Retina (tissue), 1 donor: ENCODE data around the gene FAM149A.

Source experiments
- DNase-seq: peaks from one replicate; pipeline ENCODE4 v3.0.0-alpha.2; 2016

The FAM149A gene

GRCh38 chr4:186107947-186108346 lies 3.4 kb downstream of the FAM149A start:
- no peak for DNase-seq

DNA sequence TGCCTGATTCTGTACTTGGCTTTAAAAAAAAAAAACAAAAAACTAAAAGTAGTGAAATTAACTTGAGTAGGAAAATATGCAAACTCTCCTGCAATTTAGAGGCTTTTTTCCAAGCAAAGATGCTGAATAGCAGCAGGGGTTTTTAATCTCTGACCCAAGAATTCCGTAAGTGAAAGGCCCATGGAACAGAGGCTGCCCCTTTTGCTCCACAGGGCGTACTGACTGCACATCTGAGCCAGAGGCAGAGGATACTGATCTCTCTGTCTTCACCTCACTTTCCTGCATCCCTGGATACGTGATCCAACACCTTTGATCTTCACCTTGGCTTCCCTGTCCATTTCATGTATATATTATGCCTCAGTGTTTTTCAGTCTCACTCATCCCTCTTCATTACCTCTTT lies 3.9 kb downstream of the FAM149A start:
- no peak for DNase-seq

DNA sequence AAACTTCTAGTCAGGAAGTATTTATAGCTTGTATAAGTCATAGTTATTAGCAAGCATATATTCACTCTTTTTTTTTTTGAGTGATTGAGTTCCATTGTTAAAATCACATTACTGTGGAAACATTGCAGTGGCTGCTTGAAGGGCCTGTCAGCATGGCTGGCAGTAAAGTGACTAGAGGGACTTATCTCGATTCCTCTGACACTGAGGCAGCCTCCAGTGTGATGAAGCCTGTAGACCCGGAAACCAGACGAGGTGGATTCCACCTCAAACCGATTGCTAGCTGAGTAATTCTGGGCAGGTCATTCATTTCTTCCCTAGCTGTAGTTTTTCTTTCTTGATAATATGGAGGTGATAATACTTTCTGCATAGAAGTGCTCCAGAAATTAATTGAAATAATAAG lies 4.7 kb downstream of the FAM149A start:
- DNase-seq, result no peak

DNA sequence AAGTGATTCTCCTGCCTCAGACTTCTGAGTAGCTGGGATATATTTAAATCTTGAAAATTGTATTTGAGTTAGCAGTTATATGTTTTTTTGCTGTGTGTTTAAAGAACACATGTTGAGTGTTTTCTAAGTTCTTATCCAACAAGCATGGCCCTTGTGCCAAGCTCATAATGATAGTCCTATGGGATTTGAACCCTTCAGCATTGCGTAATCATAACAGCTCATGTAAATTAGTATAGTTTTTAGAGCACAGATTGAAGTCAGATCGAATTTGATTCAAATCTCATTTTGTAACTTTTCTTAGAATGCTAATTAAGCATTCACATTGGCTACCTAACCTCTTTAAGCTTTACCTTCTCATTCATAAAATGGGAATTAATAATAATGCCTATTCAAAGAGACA lies 12.2 kb downstream of the FAM149A start:
- no peak for DNase-seq

- DNase-seq, result no peak
These were observed 14.1 kb downstream of the FAM149A start for GRCh38 chr4:186118582-186118981.

DNA sequence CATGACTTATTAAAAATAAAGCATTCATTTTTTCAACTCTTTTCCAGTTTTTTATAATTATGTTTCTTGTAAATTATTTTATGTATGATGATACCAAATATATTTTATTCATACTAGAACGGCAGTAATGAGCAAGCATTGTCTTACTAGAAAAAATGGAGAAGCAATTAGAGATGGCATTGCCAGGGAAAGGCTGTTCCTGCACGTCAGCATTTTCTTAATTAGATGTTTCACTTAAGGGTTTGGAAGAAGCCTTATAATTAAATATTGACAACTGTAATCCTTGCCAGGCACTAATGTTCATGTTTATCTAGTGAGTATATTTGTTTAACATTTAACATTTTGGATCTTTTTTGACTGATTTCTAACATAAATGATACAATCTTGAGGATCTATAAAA lies 16.6 kb downstream of the FAM149A start:
- DNase-seq, result no peak

- no peak for DNase-seq
These were observed 24.3 kb downstream of the FAM149A start for GRCh38 chr4:186128842-186129241.

DNA sequence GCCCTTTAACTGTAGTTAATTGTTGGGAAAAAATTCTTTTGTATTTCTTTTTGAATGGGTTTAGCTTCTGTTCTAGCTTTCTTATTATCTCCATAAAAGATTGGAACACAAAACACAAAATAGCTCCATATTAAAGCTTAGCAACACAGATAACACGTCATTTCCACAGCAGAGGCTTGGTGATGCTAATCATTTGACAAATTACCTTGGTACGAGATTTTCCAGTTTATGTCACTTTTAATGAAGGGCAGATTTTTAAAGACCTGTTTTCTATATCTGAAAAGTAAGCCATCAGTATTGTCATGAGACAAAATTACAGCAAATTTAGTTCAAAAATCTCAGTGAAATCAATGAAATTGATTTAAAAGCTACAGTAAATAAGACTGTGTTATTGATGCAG lies 27.4 kb downstream of the FAM149A start:
- DNase-seq, result no peak

GRCh38 chr4:186132577-186133242 lies 28.2 kb downstream of the FAM149A start:
- no peak for DNase-seq

GRCh38 chr4:186134257-186134656 lies 29.8 kb downstream of the FAM149A start:
- DNase-seq, result no peak

GRCh38 chr4:186134861-186135260 lies 30.4 kb downstream of the FAM149A start:
- no peak for DNase-seq

GRCh38 chr4:186137196-186137794 lies 32.8 kb downstream of the FAM149A start:
- peak; percentile 43 for DNase-seq

DNA sequence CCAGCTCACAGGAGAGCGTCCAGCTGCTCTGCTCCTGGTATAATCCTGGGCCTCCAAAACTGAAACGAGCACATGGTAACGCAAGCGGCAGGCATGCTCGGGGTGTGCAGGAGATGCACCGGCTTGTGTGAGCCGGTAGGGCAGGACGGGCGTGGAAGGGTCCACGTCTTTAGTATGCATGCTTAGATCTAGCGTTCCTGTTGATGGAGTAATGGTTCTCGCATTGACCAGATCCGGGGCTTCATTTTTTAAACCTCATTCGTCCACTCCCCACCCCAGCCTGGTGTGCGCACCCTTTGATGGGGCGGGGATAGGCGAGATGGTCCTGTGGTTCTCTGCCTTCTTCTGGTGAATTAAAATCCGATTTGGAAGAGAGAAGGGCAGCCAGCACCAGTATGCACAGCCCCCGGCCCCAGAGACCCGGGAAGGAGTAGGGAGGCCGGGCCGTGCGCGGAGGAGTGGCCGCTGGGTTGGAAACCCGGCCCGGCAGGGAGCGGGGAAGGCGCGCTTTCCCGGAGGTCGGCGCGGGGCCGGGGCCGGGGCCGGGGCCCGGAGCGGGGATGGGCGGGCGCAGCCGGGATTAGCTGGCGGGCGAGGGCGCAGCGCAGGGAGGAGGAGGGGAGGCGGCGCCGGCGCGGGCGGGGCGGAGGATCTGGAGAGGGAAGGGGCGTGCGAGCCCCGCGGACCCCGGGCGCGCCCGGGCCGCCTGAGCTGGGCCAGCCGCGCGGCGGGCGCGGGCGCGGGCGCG lies 39.9 kb downstream of the FAM149A start:
- peak; percentile 86 for DNase-seq

GRCh38 chr4:186144946-186145569 lies 40.6 kb downstream of the FAM149A start:
- DNase-seq, result peak; percentile 90

DNA sequence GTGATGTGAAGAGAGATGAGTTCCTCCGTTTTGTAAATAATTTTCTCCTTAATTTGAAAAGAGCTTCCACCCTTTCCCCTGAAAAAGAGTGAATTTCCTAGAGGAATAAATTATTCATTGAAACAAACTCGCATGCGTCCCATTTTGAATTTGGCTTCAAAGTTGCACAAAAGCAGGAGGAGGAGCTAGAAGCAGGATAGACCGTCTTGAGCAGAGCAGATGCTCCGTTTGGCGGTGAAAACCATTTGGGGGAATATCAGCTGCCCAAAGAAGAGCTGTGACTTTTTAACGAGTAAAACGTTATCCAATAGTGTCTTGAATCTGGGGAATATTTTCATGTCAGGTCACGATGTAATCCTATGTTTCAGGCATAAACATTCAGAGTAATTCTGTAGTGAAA lies 42.0 kb downstream of the FAM149A start:
- no peak for DNase-seq

GRCh38 chr4:186148336-186148975 lies 44.0 kb downstream of the FAM149A start:
- no peak for DNase-seq

DNA sequence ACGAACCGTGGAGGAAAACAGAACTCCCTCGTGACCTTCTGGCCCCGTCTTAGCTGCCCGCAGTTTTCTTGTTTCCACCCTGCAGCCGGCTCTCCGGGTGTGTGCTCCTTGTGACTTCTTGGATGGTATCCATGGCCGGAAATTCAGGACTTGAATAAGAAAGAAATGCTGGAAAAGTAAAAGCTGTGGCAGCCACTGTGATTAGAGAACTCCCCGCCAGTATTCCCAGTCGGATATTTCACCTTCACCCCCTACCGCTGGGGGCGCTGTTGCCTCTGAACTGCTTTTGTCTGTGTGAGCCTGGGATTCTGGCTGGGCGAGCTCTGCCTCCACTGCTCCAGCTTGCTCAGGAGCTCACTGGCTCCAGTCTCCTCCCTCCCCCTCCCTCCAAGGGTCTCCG lies 45.4 kb downstream of the FAM149A start:
- no peak for DNase-seq

DNA sequence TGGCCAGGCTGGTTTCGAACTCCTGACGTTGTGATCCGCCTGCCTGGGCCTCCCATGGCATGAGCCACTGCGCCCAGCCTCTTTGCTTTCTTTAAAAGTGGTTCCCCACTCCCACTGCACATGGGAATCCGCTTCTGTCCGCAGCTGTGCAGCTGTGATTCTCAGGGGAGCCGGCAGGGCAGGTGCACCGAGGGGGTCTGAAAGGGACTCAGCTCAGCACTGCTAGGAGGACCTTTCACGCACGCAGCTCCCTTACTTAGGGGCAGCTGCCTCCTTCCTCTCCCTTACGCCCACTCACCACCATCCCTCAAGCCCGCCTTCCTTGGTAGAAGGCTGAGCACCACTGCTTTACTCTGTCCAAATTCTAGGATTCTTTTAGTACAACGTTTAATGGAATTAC lies 46.4 kb downstream of the FAM149A start:
- no peak for DNase-seq

DNA sequence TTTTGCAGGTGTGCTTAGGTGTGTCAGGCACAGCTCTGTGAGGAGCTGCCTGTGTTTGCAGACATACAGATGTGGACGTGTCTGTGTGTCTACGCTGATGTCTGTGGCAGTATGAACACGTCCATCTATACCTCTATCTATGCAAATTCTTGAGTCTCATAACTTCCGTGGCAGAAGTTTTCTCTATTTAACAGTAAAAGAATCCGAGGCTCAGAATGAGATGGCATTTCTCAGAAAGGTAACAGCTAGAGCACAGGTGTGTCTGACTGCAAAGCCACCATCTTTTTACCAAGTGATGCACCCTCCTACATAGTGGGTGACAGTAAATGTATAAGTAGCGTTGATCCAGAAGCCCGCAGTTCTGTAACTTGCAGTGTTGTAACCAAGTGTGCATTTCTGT lies 47.0 kb downstream of the FAM149A start:
- no peak for DNase-seq

DNA sequence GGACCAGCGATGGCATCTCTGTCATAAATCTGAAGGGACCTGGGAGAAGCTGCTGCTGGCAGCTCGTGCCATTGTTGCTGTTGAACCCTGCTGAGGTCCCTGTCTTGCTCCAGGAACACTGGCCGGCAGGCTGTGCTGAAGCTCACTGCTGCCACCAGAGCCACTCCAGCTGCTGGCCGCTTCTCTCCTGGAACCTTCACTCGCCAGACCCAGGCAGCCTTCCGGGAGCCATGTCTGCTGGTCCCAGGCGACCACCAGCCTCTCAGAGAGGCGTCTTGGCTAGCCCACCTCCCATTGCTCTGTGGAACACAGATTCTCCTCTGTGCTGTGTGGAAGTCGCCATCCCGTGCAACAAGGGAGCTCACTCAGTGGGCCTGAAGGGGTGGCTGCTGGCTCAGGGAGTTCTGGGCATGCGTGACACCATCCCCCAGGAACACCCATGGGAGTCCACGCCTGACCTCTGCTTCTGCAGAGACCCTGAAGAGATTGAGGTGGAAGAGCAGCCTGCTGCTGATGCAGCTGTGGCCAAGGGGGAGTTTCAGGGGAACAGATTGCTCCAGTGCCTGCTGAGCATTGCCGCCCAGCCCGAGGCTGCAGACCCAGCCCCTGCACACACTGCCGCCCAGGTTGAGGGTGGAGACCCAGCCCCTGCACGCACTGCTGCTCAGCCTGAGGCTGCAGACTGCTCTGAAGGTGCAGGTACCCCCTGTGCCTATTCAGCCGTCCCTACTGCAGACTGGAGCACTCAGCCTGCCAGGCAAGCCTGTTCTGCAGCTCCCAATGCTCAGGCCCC lies 53.7 kb downstream of the FAM149A start:
- peak; percentile 69 for DNase-seq

DNA sequence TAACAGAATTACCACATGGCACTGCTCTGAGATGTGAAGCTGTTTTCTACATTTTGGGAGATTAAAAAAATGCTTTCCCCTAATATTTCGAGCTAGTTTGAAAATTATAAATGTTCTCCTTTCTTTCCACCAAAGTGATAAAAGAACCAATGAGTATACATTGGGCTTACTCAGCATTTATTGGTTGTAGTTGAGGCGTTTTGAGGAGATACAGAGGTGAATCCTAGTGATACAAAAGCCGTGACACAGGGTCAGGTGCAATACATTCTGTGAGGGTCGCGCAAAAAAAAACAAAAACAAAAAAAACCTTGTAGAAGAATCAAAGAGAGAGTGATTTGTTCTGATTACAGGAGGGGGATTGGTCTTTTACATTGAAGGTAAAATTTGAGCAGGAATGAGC lies 54.5 kb downstream of the FAM149A start:
- no peak for DNase-seq

- DNase-seq, result no peak
These were observed 55.1 kb downstream of the FAM149A start for GRCh38 chr4:186159613-186160012.
